ENCODE measurements around the gene PDXDC1.
"Not testable (repeated sequence)": the region's sequence is repeated elsewhere in the genome, so short reads cannot be mapped to it uniquely, and the experiment has no call there.

The PDXDC1 gene, protein sequence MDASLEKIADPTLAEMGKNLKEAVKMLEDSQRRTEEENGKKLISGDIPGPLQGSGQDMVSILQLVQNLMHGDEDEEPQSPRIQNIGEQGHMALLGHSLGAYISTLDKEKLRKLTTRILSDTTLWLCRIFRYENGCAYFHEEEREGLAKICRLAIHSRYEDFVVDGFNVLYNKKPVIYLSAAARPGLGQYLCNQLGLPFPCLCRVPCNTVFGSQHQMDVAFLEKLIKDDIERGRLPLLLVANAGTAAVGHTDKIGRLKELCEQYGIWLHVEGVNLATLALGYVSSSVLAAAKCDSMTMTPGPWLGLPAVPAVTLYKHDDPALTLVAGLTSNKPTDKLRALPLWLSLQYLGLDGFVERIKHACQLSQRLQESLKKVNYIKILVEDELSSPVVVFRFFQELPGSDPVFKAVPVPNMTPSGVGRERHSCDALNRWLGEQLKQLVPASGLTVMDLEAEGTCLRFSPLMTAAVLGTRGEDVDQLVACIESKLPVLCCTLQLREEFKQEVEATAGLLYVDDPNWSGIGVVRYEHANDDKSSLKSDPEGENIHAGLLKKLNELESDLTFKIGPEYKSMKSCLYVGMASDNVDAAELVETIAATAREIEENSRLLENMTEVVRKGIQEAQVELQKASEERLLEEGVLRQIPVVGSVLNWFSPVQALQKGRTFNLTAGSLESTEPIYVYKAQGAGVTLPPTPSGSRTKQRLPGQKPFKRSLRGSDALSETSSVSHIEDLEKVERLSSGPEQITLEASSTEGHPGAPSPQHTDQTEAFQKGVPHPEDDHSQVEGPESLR

DNA sequence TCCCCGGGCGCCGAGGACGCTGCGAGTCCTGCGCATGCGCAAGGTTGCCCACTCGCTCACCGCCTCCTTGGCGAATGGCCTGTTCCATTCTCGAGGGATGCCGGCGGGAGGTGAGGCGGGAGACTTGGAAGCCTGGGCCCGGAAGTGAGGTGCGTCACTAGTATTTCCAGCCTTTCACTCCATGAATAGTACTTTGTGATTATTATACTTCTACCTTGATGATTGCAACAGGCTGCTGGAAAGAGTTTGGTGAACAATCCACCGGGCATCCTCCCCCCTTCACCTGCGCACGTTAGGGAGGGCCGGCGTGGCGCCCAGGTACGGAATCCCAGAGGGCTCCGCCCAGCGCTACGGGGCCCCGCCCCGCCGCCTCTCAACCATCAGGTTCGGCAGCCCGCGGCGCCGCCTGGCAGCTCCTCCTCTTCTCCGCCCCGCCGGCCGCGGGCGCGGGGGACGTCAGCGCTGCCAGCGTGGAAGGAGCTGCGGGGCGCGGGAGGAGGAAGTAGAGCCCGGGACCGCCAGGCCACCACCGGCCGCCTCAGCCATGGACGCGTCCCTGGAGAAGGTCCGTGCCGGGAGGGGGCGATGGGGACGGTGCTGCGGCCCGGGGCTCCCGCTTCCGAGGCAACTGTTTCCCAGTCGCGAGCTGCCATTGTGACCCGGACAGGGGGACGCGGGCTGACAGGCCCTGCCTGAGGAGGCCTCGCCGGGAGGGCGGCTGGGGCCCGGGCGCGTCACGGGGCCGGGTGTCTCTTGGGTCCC lies at the start of gene PDXDC1:
PDXDC1 (plus strand) TSS at position 371 of the 762 bp plus-strand sequence; CDS start at position 545, 174 bp downstream.
- DNase-seq (ENCODE audit: low spot score) = peak; percentile 98

DNA sequence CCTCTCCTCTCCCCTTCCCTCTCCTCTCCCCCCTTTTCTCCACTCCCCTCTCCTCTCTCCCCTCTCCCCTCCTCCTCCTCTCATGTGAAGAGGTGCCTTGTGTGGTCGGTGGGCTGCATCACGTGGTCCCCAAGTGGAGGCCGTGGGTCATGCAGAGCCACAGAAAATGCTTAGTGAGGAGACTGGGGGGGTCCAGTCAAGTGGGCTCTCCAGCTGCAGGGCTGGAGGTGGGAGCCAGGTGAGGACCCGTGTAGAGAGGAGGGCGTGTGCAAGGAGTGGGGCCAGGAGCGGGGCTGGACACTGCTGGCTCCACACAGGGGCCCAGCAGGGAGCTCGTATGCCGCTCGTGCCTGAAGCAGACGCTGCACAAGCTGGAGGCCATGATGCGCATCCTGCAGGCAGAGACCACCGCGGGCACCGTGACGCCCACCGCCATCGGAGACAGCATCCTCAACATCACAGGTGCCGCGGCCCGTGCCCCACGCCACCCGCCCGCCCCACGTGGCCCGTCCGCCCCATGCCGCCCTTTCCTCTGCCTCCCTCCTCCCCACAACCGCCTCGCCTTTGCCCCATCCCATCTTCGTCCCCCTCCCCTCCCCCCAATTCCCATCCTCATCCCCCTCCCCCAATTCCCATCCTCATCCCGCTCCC lies 46.6 kb upstream of the PDXDC1 start:
- DNase-seq (ENCODE audit: low spot score) = not testable (repeated sequence)

DNA sequence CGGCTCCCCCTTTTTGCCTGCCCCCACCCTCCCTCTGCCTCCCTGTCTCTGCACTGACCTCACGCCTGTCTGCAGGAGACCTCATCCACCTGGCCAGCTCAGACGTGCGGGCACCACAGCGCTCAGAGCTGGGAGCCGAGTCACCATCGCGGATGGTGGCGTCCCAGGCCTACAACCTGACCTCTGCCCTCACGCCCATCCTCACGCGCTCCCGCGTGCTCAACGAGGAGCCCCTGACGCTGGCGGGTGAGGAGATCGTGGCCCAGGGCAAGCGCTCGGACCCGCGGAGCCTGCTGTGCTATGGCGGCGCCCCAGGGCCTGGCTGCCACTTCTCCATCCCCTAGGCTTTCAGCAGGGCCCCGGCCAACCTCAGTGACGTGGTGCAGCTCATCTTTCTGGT lies 45.6 kb upstream of the PDXDC1 start:
- DNase-seq (ENCODE audit: low spot score) = not testable (repeated sequence)

DNA sequence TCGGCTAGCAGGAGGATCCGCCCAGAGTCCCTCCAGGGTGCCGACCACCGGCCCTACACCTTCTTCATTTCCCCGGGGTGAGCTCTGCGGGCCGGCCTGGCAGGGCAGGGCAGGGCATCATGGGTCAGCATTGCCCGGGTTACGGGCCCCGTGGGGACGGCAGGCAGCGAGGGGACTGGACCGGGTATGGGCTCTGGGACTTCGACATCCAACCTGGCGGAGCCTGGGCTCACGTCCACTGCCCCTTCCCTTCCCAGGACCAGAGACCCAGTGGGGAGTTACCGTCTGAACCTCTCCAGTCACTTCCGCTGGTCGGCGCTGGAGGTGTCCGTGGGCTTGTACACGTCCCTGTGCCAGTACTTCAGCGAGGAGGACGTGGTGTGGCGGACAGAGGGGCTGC lies 44.6 kb upstream of the PDXDC1 start:
- not testable (repeated sequence) for DNase-seq (ENCODE audit: low spot score)

DNA sequence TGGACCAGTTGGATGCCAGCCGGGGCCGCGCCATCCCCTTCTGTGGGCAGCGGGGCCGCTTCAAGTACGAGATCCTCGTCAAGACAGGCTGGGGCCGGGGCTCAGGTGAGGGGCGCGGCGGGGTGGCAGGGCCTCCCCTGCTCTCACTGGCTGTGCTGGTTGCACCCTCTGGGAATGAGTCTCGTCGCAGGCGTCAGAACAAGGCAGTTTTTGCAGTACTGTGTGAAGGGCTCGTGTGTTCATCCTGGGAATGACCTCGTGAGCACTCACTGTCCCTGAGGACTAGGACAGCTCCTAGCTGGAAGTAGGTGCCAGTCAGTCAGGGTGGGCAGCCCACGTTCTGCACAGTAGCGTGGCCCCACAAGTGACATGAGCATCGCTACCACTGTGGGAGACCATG lies 43.9 kb upstream of the PDXDC1 start:
- not testable (repeated sequence) for DNase-seq (ENCODE audit: low spot score)

DNA sequence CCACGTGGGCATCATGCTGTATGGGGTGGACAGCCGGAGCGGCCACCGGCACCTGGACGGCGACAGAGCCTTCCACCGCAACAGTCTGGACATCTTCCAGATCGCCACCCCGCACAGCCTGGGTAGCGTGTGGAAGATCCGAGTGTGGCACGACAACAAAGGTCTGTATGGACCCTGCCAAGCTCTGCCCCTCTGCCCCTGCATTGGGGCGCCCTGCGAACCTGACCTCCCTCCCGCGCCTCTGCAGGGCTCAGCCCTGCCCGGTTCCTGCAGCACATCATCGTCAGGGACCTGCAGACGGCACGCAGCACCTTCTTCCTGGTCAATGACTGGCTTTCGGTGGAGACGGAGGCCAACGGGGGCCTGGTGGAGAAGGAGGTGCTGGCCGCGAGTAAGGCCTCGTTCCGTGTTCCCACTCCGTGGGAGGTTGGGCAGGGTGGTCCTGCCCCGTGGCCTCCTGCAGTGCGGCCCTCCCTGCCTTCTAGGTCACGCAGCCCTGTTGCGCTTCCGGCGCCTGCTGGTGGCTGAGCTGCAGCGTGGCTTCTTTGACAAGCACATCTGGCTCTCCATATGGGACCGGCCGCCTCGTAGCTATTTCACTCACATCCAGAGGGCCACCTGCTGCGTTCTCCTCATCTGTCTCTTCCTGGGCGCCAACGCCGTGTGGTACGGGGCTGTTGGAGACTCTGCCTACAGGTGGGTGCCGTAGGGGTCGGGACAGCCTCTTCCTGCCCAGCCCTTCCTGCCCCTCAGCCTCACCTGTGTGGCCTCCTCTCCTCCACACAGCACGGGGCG lies 42.0 kb upstream of the PDXDC1 start:
- DNase-seq (ENCODE audit: low spot score) = not testable (repeated sequence)

DNA sequence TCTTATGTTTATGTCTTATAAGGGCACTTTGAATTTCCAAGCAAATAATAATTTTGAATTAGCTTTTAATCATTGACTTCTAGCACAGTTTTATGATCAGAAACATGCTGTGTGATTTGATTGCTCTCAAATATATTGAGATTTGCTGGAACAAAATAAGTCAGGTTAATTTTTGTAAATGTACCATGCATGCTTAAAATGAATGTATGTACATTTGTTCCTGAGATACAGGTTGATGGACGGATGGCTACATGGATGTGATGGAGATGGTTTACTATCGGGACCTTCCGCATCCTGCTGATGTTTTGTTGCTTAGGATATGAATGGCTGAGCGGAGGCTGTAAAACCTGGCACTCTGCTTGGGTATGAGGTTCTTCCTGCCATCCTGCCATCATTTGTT lies 37.7 kb upstream of the PDXDC1 start, which contains the start of gene NPIPA1:
NPIPA1 (plus strand) TSS at position 301 of the 400 bp plus-strand sequence; CDS start at position 301, 0 bp downstream.
- DNase-seq (ENCODE audit: low spot score) = not testable (repeated sequence)

DNA sequence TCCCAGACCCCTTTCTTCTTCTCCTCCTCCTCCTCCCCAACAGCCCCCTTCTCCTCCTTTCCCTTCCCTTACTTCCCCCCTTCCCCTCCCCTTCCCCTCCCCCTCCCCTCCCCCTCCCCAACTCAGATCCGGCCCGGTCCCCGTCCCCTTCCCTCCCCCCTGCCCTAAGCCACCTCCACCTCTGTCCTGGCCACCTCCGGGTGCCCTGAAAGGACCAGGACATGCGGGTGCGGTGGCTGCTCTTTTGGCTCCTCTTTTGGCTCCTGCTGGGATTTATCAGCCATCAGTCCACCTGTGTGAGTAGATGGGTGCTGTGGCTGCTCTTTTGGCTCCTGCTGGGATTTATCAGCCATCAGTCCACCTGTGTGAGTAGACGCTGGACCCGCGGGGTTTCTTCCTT lies 36.8 kb upstream of the PDXDC1 start:
- DNase-seq (ENCODE audit: low spot score) = not testable (repeated sequence)

DNA sequence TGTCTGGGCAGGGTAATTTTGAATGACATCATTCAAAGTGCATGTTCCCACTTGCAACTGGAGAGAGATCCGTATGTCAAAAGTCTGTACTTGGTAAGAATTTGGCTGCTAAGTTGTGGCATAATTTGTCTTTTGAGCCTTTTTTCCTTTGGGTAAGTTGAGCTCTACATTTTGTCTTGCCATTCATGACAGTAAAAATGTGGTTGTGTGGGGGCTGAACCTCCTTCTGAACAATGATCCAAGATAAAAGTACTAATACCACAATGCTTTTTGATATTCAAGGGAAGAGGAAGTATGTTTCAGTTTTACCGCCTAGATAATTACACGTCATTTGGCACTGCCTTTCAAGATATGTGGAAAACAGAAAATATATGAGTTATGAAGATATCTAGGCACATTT lies 32.1 kb upstream of the PDXDC1 start:
- DNase-seq (ENCODE audit: low spot score) = not testable (repeated sequence)

DNA sequence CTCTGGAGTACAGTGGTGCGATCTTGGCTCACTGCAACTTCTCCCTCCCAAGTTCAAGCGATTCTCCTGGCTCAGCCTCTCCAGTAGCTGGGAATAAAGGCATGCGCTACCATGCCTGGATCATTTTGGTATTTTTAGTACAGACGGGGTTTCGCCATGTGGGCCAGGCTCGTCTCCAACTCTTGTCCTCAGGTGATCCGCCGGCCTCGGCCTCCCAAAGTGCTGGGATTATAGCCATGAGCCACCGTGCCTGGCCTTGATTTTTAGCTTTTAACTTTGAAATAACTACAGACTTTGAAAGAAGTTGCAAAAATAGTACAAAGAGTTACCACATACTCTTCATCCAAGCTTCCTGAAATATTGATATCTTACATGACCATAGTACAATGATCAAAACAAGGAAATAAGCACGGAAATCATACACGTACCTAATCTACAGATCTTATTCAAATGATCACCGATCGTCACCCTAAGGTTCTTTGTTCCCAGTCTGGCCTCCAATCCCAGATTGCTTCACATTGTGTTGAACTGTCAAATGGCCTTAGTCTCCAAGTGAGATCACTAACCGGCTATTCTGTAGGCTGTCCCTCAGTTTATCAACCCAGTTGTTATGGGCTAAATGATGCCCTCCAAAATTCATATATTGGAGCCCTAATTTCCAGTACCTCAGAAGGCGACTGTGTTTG lies 19.1 kb upstream of the PDXDC1 start:
- peak; percentile 6 for DNase-seq (ENCODE audit: low spot score)

DNA sequence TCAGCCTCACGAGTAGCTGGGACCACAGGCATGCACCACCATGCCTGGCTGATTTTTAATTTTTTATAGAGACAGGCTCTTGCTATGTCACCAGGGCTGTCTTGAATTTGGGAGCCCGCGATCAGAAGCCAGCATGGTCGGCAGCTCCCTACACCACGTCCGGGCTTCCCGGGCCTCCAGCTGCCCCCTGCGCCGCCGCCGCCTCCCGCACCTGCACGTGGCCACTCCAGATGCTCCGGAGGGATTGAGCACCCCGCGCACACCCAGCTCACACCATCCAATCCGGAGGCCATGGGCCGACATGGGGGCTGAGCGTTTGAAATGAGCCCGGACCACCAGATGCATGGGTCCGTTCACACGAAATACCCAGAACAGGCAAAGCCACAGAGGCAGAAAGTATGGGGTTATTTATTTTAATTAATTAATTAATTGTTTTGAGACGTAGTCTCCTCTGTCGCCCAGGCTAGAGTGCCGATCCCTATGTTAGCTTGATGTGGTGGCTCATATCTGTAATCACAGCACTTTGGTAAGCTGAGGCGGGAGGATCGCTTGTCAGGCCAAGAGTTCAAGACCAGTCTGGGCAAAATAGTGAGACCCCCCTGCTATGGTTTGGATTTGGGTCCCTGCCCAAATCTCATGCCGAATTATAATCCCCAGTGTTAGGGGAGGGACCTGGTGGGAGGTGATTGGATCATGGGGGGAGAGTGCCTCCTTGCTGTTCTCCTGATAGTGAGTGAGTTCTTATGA lies 17.1 kb upstream of the PDXDC1 start:
- peak; percentile 17 for DNase-seq (ENCODE audit: low spot score)

DNA sequence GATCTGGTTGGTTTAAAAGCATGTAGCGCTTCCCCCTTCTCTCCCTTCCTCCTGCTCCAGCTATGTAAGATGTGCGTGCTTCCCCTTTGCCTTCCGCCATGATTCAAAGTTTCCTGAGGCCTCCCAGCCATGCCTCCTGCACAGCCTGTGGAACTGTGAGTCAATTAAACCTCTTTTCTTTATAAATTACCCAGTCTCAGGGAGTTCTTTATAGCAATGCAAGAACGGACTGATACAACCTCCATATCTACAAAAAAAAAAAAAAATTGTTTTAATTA lies 16.6 kb upstream of the PDXDC1 start:
- no peak for DNase-seq (ENCODE audit: low spot score)

DNA sequence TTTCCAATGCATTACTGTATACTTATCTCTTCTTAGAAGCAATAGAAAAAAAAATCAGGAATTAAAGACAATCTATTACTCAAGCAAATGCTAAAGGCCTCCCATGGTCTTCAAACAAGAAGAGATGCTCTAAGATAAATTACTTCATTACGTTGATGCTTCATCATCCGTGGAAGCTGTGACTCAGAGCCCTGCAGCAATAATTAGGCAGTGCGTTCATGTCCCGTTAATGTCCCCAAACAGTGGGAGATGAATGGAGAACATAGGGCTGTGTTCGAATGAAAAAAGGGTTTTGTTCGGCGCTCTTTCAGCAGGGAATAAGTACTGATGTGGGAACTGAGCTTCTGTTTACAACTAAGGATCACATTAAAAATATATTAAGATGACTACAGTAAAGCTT lies 15.9 kb upstream of the PDXDC1 start:
- peak; percentile 10 for DNase-seq (ENCODE audit: low spot score)

DNA sequence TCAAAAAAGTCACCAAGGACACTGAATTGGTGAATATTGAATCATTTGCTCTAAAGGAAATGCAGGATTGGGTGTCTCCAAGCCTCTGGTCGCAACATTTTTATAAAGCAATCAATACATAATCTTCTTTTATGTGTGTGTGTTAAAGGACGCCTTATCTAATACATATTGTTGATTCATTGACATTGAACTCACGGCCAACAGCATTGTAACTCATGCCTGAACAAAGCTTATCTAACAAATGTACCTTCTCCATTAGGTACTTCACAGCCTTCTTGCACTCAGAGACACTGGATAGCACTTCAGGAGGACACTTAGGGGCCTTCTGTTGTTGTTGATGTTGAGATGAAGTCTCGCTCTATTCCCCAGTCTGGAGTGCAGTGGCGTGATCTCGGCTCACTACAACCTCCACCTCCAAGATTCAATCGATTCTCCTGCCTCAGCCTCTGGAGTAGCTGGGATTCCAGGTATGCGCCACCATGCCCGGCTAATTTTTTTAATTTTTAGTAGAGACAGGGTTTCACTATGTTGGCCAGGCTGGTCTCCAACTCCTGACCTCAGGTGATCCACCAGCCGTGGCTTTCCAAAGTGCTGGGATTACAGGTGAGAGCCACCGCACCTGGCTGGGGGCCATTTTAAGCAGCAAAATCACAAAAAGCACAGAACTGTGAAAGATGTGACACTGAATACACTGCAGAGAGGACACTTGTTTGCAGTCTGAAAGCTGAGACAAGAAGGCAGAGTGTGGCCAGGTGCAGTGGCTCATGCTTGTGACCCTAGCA lies 13.2 kb upstream of the PDXDC1 start:
- no peak for DNase-seq (ENCODE audit: low spot score)

DNA sequence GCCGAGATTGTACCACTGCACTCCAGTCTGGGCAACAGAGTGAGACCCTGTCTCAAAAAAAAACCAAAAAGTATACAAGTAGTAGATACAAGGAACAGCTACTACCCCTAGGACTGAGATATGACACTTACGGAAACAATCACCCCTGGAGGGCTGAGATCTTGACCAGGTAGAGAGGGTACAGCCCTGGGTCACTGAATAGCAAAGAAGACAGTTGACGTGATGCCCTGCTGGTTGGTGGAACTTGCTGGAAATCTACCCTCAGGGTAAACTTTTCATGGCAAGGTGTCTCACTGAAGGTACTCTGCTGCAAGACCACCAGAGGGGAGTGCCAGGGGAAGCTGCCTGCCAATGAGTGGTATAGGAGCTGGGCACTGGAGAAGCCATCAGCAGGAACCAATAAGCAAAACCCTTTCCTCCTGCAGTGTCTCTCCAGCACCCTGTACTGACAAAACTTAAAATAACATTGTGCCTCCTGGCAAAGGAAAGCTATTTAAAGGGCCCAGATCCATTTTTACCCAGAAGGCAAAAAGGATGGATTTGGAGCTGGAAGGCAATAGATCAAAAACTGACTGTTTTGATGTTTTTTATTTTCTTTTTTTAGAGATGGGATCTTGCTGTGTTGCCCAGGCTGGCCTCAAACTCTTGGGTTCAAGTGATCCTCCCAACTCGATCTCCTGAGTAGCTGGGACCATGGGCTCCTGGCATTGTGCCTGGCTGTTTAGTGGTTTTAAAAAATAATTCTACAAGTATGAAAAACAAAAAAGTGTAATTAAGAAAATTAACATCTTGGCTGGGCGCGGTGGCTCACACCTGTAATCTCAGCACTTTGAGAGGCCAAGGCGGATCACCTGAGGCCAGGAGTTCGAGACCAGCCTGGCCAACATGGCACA lies 11.3 kb upstream of the PDXDC1 start:
- DNase-seq (ENCODE audit: low spot score) = peak; percentile 19

DNA sequence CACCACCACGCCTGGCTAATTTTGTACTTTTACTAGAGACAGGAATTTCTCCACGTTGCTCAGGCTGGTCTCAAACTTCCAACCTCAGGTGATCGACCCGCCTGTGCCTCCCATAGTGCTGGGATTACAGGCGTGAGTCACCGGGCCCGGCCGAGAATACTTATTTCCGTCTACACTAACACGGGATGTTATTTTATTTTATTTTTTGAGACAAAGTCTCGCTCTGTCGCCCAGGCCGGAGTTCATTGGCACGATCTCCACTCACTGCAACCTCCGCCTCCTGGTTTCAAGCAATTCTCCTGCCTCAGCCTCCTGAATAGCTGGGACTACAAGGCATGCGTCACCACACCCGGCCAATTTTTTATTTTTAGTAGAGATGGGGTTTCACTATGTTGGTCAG lies 9.5 kb upstream of the PDXDC1 start:
- DNase-seq (ENCODE audit: low spot score) = no peak

DNA sequence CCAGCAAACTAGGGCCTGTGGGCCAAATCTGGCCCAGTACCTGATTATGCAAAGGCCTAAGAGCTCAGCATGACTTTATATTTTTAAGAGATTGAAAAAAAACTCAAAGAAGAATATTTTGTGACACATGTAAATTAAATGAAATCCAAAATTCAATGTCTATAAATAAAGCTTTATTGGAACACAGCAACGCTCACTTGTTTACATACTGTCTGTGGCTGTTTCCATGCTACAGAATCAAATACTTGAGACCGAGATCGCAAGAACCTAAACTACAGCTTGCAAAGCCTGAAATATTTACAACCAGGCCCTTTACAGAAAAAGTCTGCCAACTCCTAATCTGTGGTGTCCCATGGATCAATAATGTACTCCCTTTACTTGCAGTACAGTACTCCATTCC lies 5.0 kb upstream of the PDXDC1 start:
- DNase-seq (ENCODE audit: low spot score) = not testable (repeated sequence)
